GM21619 (cell line): ENCODE results near the gene CXADR.
"Not testable (repeated sequence)": the region's sequence is repeated elsewhere in the genome, so short reads cannot be mapped to it uniquely, and the experiment has no call there.

Experiments used
- ATAC-seq: cut with Tn5 transposase; IDR thresholded peaks from one replicate; pipeline ENCODE4 v1.9.1; 2021; ENCODE audit not compliant: unreplicated experiment

The CXADR gene

GRCh38 chr21:17512253-17513213, at the start of gene CXADR:
Gene CXADR, plus strand, starts transcription at chr21:17513043. Its CDS starts 87 bp downstream, at chr21:17513130.
- peak; percentile 64 for ATAC-seq

- ATAC-seq, result no peak
Observed at GRCh38 chr21:17466166-17466565, 46.7 kb upstream of the CXADR start.

- ATAC-seq, result no peak
Observed at GRCh38 chr21:17467392-17467791, 45.5 kb upstream of the CXADR start.

- ATAC-seq, result no peak
Observed at GRCh38 chr21:17467829-17468228, 45.0 kb upstream of the CXADR start.

- no peak for ATAC-seq
Observed at GRCh38 chr21:17468698-17469097, 44.1 kb upstream of the CXADR start.

GRCh38 chr21:17469727-17470126, 43.1 kb upstream of the CXADR start:
- no peak for ATAC-seq

GRCh38 chr21:17472182-17472581, 40.7 kb upstream of the CXADR start:
- no peak for ATAC-seq

- ATAC-seq, result no peak
Observed at GRCh38 chr21:17472592-17473271, 40.1 kb upstream of the CXADR start.

- ATAC-seq, result no peak
Observed at GRCh38 chr21:17476006-17476405, 36.8 kb upstream of the CXADR start.

- ATAC-seq, result not testable (repeated sequence)
Observed at GRCh38 chr21:17478156-17478555, 34.7 kb upstream of the CXADR start.

GRCh38 chr21:17479606-17480005, 33.2 kb upstream of the CXADR start:
- no peak for ATAC-seq

GRCh38 chr21:17482928-17483327, 29.9 kb upstream of the CXADR start:
- ATAC-seq, result no peak

GRCh38 chr21:17488620-17489019, 24.2 kb upstream of the CXADR start:
- peak; percentile 73 for ATAC-seq

- not testable (repeated sequence) for ATAC-seq
Observed at GRCh38 chr21:17489565-17489964, 23.3 kb upstream of the CXADR start.

GRCh38 chr21:17491716-17492414, 21.0 kb upstream of the CXADR start:
- ATAC-seq, result no peak

GRCh38 chr21:17492415-17493168, 20.3 kb upstream of the CXADR start:
- ATAC-seq, result no peak

- no peak for ATAC-seq
Observed at GRCh38 chr21:17494051-17494450, 18.8 kb upstream of the CXADR start.

GRCh38 chr21:17495680-17496079, 17.2 kb upstream of the CXADR start:
- no peak for ATAC-seq

GRCh38 chr21:17497316-17497715, 15.5 kb upstream of the CXADR start:
- ATAC-seq, result no peak

- ATAC-seq, result no peak
Observed at GRCh38 chr21:17498586-17498985, 14.3 kb upstream of the CXADR start.
